Mucosa of gallbladder (tissue), 1 donor: Measurements from ENCODE around the gene RASIP1. TPM values are rescaled to one million over a fixed set of nuclear protein-coding genes. Genes with fewer than 3 reads are reported as not detected.
"Not testable (repeated sequence)": the region's sequence is repeated elsewhere in the genome, so short reads cannot be mapped to it uniquely, and the experiment has no call there.

Source experiments
- DNase-seq: peaks from one replicate; pipeline ENCODE4 v3.0.0-alpha.2; 2020; ENCODE audit warnings: low spot score
- total RNA-seq: library from RNA; stranded (reverse); gene quantifications from one replicate; pipeline ENCODE4 v1.2.1, GENCODE V29; 2021
- donor health status: DM: no; HTN: no; CAD: no.

Gene RASIP1
- total RNA-seq, 1 donor from 2014 or later: 13.1 TPM

- no peak for DNase-seq
Measured at GRCh38 chr19:48713041-48713863, 27.2 kb downstream of the RASIP1 start.

DNA sequence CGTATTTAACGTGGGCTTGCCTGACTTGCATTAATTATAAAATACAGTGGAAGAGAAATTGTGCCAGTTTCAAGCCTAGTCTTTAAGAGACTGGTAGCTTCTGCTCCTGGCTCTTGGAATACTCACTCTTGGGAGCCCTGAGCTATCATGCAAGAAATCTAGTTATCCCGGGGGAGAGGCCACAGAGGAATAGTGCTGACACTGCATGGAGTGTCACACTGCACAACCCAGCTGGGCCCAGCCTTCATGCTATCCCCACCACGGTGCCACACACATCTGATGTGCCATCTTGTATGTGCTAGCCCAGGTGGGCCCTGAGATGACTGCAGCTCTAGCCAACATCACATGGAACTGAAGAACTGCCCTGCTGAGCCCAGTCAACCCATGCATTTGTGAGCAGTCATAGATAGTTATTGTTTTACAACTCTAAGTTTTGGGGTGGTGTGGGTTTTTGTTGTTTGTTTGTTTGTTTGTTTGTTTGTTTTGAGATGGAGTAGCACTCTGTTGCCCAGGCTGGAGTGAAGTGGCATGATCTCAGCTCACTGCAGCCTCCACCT lies 29.2 kb downstream of the RASIP1 start:
- no peak for DNase-seq

- DNase-seq: no peak
Measured at GRCh38 chr19:48708471-48708870, 31.9 kb downstream of the RASIP1 start.

DNA sequence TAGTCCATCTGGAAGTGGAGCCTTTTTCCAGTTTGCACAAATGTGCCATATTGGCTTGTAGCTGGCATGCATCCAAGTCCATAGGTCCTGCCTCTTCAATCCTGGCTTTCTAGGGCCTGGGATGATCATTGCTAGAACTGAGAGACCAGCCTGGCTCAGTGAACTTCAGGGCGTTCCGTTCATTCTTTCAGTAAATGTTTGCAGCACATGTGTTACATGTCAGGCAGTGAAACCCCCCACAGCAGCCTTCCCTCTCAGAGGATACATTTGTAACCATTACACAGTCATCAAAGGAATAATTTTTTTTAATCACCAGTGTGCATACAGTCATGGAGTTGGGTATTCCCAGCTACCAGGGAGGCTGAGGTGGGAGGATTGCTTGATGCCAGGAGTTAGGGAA lies 35.0 kb downstream of the RASIP1 start:
- DNase-seq: no peak

DNA sequence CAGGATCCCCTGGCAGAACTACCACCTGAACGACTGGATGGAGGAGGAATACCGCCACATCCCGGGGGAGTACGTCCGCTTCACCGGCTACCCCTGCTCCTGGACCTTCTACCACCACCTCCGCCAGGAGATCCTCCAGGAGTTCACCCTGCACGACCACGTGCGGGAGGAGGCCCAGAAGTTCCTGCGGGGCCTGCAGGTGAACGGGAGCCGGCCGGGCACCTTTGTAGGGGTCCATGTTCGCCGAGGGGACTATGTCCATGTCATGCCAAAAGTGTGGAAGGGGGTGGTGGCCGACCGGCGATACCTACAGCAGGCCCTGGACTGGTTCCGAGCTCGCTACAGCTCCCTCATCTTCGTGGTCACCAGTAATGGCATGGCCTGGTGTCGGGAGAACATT lies 37.1 kb downstream of the RASIP1 start:
- DNase-seq: no peak

DNA sequence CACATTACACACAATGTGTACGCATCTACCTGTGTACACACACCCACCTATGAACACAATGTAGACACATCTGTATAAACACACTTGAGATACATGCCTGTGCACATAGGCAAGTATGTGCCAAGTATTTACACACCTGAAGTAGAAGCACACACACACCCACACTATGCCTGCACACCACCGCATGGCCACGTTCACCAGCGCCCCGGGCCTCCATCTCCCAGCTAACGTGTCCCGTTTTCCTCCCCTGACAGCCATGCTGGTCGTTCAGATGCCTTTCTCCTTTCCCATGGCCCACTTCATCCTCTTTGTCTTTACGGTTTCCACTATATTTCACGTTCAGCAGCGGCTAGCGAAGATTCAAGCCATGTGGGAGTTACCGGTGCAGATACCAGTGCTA lies 37.7 kb downstream of the RASIP1 start:
- DNase-seq: no peak

- peak; percentile 69 for DNase-seq
Measured at GRCh38 chr19:48698046-48698445, 42.4 kb downstream of the RASIP1 start.

DNA sequence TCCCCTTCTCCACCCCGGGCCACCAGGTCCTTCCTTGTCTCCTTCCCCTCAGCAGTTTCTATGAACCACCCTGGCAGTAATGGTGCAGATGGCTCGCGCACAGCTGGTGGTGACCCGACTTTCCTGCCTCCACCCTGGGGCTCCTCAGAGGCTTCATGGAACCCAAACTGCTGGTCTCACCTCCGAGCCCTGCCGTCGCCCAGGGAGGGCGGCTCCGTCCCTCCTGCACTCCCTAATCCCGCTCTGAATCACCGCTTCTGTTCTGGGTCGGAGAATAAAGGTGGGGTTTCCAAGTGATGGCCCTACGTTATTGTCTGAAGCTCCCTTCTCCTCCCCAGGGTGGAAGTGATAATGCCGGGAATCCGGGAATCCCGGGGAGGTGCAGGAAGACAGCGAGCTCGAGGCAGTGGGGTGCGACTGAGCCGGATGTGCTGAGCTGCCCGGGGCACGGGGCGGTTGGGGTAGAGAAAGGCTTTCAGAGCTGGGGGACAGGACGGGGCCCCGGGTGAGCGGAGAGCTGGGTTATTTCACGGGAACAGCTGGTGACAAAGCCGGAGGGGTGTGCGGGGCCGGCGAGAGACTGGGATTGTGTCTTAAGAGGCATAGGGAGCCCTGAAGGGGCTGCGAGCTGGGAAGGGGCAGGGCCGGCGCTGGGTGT lies 43.9 kb downstream of the RASIP1 start:
- no peak for DNase-seq

- peak; percentile 80 for DNase-seq
Measured at GRCh38 chr19:48695743-48696352, 44.6 kb downstream of the RASIP1 start, which contains the start of gene FUT2. FUT2 (plus strand) TSS chr19:48695971; CDS start chr19:48702957, 6,986 bp downstream.

GRCh38 chr19:48693629-48694028 lies 46.8 kb downstream of the RASIP1 start:
- not testable (repeated sequence) for DNase-seq

- DNase-seq: no peak
Measured at GRCh38 chr19:48689449-48689848, 51.0 kb downstream of the RASIP1 start.

- no peak for DNase-seq
Measured at GRCh38 chr19:48687776-48688175, 52.6 kb downstream of the RASIP1 start.

DNA sequence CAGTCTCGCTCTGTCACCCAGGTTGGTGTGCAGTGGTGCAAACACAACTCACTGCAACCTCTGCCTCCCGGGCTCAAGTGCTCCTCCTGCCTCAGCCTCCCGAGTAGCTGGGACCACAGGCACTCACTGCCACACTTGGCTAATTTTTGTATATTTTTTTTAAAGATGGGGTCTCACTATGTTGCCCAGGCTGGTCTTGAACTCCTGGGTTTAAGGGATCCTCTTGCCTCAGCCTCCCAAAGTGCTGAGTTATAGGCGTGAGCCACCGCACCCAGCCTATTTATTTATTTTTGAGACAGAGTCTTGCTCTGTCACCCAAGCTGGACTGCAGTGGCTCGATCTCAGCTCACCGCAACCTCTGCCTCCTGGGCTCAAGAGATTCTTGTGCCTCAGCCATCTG lies 53.8 kb downstream of the RASIP1 start:
- not testable (repeated sequence) for DNase-seq

- DNase-seq: no peak
Measured at GRCh38 chr19:48686088-48686487, 54.3 kb downstream of the RASIP1 start.

DNA sequence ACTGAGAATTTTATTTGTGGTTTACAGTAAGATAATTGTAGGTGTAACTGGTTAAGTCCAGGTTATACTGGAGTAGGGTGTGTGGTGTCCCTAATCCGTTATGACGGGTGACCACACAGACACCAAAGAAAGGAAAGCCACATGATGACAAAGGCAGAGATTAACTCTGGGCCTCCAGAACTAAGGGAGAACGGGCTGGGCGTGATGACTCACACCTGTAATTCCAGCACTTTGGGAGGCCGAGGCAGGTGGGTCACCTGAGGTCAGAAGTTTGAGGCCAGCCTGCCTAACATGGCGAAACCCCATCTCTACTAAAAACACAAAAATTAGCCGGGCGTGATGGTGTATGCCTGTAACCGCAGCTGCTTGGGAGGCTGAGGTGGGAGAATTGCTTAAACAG lies 54.8 kb downstream of the RASIP1 start:
- DNase-seq: no peak

GRCh38 chr19:48683349-48683748 lies 57.1 kb downstream of the RASIP1 start:
- no peak for DNase-seq

- DNase-seq: no peak
Measured at GRCh38 chr19:48681127-48681470, 59.3 kb downstream of the RASIP1 start.

DNA sequence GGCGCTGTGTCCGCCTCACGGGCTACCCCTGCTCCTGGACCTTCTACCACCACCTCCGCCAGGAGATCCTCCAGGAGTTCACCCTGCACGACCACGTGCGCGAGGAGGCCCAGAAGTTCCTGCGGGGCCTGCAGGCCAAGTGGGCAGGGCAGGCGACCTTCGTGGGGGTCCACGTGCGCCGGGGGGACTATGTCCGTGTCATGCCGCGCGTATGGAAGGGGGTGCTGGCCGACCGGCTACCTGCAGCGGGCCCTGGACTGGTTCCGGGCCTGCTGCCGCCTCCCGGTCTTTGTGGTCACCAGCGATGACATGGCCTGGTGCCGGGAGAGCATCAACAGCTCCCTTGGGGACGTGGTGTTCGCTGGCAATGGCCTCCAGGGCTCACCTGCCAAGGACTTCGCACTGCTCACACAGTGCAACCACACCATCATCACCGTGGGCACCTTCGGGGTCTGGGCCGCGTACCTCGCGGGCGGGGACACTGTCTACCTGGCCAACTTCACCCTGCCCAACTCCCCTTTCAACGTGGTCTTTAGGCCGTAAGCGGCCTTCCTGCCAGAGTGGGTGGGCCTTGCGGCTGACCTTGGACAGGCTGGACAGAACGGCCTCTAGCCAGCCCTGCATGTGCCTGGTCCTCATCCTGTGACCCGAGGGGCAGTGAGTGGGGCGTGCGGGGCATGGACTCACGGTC lies 59.8 kb downstream of the RASIP1 start:
- DNase-seq: no peak

- DNase-seq: not testable (repeated sequence)
Measured at GRCh38 chr19:48680006-48680405, 60.4 kb downstream of the RASIP1 start.

- peak; percentile 51 for DNase-seq
Measured at GRCh38 chr19:48678201-48678600, 62.2 kb downstream of the RASIP1 start.

GRCh38 chr19:48676887-48677286 lies 63.5 kb downstream of the RASIP1 start:
- no peak for DNase-seq

DNA sequence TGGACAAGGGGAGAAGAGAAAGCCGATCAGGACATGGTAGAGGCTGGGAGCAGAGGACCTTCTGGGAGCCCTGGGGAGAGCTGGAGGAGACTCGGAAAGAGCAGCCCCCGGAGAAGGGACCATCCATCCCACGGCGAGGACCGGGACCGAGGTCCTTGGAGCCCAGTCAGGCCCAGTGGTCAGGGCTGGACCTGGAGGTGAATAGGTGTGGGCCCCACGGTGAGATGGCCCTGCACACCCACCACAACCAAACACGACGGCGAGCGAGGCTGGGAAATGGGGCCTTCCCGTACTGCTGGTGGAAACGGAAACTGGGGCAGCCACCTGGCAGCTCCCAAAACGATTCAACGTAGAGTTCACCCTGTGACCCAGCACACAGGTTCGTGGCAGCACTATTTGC lies 63.9 kb downstream of the RASIP1 start:
- no peak for DNase-seq
